Activated T-cell treated with anti-CD3 and anti-CD28 coated beads, Interleukin-2, amount 50 U/mL, for 1 hour (primary cell): ENCODE measurements around the gene METTL13.
"Not testable (repeated sequence)": the region's sequence is repeated elsewhere in the genome, so short reads cannot be mapped to it uniquely, and the experiment has no call there.

Source experiments
- DNase-seq: peaks from one replicate; pipeline ENCODE4 v3.0.0-alpha.2; 2020

Gene METTL13

DNA sequence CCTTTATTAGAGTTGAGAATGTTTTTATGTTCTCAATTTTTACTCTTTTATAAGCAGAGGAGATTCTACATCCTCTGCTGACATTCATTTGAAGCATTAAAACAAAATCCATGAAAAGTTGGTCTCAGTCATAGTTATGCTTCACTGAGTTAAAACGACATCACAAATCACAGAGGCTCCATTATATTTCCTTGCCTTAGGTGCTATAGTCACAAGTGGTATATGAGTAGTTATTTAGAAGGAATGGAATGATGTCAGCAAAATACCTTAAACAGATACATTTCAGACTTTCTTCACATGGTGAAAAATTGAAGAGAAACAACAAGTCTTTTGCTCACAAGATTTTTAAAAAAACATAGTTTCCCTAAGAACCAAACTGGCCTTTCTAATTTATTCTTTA is 11.7 kb upstream of the METTL13 start:
- DNase-seq, result no peak

DNA sequence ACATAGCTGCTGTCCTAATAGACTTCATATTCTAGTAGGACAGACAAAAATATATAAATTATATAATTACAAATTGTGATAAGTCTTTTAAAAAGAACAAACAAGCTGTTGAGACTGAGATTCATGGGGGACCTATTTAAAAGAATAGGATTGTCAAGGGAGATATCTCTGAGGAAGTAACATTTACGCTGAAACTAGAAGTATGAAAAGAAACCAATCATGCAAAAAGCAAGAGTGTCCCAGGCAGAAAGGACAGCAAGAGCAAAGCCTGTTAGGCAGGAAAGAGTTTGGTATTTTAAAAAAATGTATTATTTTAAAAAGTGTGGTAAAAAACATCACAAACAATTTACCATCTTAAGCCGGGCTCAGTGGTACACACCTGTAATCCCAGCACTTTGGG is 9.1 kb upstream of the METTL13 start:
- DNase-seq, result no peak

DNA sequence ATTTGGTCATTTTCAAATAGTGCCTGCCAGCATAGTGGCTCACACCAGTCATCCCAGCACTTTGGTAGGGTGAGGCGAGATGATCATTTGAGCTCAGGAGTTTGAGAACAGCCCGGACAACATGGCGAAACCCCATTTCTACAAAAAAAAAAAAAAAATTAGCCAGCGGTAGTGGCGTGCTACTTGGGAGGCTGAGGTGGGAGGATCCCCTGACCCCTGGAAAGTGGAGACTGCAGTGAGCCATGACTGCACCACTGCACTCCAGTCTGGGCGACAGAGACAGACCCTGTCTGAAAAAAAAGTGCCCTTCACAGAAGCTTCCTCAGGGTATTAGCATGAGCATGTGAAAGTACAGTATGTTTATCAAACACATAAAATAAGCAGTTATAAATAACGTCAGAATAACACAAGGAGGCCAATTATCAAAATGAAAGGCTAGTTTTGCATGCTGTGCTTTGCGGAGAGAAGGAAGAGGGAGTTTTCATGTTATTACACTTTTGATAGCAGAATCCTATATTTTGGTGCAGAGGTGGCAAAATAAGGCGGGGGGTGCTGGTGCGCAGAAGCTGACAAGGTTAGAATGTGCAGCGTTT is 781 bp upstream of the METTL13 start:
- no peak for DNase-seq

DNA sequence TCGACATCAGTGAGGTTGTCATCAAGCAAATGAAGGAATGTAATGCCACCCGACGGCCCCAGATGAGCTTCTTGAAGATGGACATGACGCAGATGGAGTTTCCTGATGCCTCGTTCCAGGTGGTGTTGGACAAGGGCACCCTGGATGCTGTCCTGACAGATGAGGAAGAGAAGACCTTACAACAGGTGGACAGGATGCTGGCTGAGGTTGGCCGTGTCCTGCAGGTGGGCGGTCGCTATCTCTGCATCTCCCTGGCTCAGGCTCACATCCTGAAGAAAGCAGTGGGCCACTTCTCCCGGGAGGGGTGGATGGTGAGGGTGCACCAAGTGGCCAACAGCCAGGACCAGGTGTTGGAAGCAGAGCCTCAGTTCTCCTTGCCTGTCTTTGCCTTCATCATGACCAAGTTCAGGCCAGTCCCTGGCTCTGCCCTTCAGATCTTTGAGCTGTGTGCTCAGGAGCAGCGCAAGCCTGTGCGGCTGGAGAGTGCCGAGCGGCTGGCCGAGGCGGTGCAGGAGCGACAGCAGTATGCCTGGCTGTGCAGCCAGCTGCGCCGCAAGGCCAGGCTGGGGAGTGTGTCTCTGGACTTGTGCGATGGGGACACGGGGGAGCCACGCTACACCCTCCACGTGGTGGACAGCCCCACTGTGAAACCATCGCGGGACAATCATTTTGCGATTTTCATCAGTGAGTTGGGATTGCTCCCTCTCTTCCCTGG is 2.5 kb downstream of the METTL13 start:
- DNase-seq, result no peak

DNA sequence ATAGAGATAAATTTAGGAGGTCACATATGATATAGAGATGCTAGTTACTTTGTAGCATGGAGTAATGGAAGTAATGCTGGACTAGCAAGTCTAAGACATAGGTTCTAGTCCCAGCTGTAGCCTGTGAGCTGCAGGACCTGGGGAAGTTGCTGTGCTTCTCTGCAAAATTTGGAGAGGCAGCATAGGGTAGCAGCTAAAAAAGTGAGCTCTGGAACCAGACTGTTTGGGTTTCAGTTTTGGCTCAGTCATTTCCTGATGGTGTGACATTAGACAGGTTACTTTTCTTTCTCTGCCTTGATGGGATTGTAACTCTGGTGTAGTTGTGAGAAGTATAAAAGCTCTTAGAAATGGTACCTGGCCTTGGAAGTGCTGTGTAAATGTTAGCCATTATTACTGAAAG is 3.3 kb downstream of the METTL13 start:
- no peak for DNase-seq

DNA sequence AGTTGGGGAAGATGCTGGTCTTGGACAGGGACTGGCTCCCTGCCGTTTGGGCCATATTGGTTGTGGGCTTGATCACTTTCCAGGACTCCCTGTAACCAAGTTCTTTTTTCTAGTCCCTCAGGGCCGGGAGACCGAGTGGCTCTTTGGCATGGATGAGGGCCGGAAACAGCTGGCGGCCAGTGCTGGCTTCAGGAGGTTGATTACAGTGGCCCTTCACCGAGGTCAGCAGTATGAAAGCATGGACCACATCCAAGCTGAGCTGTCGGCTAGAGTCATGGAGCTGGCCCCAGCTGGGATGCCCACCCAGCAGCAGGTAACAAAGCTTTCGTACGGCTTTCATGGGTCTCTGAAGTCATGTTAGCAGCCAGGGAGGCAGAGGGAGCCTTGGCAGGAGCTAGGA is 4.3 kb downstream of the METTL13 start:
- DNase-seq, result no peak

DNA sequence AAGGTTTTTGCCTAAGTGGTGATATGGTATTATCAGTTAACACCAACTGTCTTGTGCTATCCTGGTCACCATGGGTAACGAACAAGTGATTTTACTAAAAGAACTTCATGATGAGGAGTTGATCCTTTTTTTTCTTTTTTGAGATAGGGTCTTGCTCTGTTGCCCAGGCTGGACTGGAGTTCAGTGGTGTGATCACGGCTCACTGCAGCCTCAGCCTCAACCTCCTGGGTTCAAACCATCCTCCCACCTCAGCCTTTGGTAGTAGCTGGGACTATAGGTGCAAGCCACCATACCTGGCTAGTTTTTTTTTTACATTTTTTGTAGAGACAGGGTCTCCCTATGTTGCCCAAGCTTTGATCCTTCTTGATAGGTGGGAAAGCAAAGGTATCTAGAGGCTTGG is 5.1 kb downstream of the METTL13 start:
- no peak for DNase-seq

DNA sequence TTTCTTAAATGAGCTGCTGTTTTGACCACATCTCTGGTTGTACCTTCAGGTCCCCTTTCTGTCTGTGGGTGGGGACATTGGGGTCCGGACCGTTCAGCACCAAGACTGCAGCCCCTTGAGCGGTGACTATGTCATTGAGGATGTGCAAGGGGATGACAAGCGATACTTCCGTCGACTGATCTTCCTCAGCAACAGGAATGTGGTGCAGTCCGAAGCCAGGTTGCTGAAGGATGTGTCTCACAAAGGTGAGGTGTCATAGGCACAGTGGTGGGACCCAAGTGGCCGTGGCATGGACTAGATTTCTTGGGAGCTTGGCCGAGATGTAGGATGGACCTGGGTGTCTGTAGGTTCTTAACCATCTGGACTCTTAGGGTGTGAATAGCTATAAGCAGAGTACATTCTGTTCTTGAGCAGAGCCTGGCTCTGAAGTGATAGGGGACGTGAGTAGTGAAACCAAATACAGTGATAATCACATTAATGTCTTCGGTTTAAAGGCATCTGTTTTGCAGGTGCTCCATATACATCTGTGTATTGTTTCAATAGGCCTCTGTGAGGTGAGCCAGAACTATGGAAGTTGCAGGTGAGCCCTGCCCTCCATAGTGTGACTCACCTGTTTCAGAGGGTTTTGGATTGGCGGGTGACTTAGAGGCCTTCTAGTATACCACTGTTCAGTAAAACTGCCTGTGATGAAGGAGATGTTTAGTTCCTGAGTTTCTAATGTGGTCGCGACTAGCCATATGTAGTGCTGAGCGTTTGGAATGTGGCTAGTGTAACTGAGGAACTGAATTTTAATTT is 6.4 kb downstream of the METTL13 start:
- no peak for DNase-seq

DNA sequence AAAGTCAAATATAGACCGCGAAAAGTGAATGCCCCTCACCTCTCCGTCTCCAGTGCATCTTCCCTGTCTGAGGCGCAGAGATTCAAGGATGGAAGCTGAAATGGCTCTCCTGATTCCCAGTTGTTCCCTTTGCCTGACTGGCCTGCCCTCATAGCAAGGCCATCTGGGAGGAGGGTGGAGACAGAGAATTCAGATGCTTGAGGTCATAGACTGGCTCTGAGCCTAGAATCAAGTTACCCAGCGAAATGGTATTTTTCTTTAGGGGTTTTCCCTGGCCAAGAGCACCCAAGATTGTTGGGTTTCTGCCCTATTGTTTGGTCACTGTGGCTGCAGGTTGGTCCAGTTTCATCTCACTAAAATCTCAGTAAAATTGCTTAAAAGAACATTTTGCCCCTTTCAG is 7.2 kb downstream of the METTL13 start:
- no peak for DNase-seq

DNA sequence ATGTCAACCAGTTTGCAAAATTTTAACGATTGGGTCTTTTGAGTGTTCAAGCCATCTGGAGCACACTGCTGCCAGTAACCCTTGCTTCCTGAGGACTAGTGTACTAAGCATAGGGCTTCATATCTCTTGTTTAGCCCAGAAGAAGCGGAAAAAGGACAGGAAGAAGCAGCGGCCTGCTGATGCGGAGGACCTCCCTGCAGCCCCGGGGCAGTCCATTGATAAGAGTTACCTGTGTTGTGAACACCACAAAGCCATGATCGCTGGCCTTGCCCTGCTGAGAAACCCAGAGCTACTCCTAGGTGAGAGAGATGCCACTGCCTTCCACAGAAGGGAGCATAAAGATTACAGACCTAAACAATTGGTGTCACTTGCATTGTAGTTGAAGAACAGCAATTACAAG is 8.9 kb downstream of the METTL13 start:
- DNase-seq, result no peak

DNA sequence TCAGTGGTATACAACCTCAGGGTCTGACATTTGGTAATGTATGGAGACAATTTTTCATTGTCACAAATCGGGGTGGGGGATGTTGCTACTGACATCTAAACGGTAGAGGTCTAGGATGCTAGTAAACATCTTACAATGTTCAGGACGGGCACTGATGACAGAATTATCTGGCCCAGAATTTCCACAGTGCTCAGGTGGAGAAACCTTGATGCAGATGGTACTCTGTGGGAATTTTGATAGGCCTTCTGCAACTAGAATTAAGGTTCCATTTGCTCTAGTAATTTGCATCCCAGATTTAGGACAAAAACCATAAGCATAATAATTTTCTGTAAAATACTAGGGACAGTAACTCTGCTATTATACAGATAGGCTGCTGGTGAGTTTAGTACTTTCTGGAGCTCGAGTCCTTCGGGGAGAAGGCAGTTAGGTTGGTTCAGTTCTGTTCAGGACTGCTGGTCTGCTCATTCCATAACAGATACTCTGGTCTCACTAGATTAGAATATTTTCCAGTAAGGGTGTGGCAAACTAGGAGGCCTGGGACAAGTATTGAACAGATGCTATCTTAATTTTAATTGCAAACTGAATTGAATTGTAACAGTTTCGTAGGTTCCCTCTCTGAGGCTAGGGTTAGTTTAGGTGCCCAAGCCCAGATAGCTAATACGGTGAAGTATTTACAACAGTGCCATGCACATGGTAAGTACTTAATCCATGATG is 11.4 kb downstream of the METTL13 start:
- DNase-seq, result no peak

DNA sequence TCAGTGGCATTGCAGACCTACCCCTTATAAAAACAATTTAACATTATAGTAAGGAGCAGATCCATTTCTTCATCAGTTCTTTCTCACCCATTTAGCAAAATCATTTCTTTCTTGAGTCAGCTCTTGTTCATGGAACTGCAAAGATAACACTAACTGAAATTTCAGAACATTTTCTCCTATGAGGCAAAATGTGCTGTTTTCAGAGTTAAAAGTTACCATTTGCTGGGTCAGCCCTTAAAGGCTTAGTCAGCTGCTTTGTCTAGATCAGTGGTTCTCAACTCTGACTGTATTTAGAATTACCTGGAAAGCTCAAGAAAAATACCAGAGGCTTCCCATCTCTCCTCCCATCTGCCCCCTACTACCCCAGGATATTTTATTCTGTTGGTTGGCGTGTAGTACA is 12.2 kb downstream of the METTL13 start:
- no peak for DNase-seq

DNA sequence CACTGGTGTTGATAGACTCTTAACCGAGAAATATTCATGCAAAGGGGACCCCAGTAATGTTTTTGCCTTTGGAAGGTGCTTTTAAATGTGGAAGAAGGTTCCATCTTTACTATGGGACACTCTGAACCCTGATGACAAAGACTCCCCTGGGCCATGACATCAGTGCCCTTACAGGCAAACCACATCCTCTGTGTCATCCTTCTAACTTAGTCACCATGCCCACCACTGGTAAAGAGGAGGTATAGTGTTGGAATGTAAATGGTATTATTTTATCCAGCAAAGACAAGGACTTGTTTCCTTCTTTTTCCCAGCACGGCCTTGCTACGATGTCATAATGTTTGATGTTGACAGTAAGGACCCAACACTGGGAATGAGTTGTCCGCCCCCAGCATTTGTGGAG is 12.6 kb downstream of the METTL13 start:
- DNase-seq, result no peak

DNA sequence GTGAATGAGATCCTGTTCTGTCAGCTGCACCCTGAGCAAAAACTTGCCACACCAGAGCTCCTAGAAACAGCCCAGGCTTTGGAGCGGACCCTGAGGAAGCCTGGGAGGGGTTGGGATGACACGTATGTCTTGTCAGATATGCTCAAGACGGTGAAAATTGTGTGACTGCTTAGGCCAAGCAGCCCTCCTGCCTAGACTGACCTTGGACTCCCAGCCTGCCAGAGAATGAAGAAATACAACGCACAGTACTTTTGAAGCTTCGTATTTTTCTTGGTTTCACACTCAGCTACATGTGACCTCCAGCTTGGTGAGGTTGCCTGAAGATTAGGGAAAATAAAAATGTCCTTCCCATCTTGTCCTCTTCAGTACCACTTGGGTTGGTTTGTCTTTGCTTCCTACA is 15.1 kb downstream of the METTL13 start:
- no peak for DNase-seq

DNA sequence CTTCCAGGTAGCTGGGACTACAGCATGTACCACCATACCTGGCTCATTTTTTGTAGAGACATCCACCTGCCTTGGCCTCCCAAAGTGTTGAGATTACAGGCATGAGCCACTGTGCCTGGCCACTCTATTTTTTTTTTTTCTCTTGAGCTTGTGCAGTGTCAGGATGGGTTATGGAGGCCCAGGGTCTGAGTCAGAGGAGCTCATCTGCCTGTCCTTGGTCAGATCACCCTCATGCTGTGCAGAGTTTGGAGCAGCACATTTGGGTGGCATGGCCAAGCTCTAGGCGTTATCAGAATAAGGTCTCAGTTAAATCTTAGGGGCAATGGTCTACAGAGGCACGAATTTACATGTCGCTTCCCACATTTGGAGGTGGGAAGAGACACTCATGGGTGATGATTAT is 16.9 kb downstream of the METTL13 start:
- no peak for DNase-seq

DNA sequence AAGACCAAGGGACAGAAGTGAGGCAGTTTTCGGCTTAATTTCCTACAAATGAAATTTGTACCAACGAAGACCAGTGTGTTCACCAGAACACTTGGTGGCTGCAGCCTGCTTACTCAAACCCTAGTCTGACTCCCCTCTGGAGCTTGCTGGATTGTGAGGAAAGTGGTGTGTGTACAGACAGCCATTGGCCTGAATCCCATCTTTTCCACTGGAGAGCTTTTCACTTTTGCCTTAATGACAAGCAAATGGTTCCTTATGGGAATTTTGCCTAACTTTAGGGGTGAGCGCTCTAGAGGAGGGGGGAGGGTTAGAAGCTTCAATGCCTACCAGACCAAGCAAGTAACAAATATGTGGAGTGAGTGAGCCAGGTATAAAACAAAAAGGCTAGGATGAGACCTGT is 17.3 kb downstream of the METTL13 start:
- no peak for DNase-seq

DNA sequence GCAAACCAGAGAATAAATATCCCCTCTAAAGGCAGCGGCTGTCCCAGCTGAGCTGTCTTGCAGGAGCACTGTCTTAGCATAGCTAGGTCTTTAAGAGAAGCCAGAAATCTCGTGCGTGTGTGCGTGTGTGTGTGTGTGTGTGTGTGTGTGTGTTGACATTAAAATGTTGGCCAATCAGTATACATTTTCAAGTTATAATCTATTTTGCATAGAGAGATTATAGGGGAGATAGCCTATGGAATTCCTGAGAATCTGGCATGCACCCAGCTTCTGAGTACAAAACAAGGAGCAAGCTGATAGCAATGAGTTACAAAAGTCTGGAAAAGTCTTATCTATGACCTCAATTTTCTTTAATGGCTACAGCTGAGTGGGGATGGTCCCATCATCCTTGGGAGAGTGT is 17.7 kb downstream of the METTL13 start:
- no peak for DNase-seq

DNA sequence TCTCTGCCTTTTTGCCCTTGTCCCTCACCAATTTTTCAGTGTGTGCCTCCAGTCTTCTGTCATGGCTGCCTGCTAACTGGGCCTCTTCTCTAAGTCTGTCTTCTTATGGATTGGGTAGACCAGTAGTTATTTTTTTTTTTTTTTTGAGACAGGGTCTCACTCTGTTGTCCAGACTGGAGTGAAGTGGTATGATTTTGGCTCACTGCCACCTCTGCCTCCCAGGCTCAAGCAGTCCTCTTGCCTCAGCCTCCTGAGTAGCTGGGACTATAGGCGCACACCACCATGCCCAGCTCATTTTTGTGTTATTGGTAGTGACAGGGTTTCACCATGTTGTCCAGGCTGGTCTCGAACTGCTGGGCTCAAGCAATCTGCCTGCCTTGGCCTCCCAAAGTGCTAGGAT is 18.2 kb downstream of the METTL13 start:
- not testable (repeated sequence) for DNase-seq

DNA sequence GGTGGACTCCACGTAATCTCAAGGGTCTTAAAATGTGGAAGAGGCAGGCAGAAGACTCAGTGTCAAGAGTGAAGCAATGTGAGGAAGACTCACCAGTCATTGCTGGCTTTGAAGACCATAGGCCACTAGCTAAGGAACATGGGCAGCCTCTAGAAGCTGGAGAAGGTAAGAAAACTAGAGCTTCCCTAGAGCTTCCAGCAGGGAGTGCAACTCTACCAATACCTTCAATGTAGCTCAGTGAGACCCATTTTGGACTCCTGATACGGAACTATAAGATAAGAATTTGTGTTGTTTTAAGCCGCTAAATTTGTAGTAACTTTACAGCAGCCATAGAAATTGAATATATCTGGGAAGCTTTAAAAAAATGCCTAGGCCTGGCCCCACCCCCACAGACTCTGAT is 18.9 kb downstream of the METTL13 start:
- DNase-seq, result no peak

DNA sequence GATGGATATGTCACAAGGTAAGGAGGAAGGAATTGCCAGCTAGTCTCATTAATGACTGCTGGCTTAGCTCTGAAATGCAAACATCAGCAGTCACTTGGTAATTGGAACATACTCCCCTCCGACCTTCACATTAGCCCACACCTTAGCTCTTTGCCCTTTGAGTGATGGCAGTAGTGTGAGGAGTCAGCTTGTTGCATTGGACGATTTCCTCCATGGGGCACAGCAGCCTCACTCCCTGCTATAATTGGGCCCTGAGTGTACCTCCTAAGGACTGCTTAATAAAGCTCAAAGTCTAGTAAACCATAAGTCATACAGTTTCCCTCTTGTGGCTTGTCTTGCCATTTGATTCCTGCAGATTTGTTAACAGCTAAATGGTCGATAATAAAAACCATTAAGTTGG is 19.4 kb downstream of the METTL13 start:
- no peak for DNase-seq

DNA sequence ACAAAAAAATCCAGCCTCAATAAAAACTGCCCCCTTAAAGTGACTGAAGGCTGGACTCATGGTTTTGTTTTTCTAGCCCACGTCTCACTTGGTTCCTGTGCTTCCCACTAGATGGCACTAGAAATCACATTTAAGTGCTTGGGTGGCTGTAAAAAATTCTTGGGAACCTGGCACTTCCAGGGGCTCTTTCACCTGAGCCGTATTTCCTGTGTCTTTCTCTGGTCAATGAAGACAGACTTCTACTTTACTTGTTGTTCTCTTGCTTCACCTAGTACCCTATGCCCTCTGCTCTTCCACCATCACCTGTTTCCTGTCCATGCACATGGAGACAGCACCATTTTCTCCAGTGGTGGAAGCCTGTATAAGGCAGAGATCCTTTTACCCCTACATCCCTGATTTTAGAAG is 20.0 kb downstream of the METTL13 start:
- DNase-seq, result no peak

DNA sequence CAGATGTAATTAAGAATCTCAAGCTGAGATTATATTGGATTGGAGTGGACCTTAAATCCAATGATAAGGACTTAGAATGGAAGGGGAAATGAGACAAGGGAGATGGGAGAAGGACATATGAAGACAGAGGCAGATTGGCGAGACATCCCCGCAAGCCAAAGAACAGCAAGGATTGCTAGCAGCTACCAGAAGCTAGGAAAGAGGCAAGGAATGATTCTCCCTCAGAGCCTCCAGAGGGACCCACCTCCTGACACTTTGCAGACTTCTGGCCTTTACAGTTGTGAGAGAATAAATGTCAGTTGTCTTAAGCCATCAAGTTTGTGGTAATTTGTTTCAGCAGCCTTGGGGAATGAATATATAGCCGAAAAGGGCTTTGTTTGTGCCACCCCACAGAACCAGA is 20.7 kb downstream of the METTL13 start:
- DNase-seq, result no peak

DNA sequence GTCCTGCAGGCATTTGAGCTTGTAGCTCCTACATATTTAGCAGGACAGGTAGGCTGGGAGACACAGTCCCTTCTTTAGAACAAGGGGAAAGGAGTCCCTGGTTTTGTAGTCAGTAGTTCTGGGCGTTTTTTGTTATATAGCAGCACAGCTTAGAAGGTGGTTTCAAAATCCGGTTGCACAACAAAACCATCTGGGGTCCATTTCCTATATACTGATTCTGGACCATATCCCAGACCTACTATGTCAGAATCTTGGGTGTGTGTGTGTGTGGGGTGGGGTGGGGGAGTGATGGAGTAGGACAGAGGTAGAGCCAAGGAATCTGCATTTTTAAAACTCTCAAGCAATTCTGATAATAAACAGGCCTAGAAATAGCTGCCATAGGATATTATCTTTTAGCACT is 21.6 kb downstream of the METTL13 start:
- DNase-seq, result no peak
